ENCODE results near the gene PCBP2.
A peak's percentile ranks its signal among the peaks of the same experiment; 100 is the strongest.
"Not testable (repeated sequence)": the region's sequence is repeated elsewhere in the genome, so short reads cannot be mapped to it uniquely, and the experiment has no call there.

The PCBP2 gene

DNA sequence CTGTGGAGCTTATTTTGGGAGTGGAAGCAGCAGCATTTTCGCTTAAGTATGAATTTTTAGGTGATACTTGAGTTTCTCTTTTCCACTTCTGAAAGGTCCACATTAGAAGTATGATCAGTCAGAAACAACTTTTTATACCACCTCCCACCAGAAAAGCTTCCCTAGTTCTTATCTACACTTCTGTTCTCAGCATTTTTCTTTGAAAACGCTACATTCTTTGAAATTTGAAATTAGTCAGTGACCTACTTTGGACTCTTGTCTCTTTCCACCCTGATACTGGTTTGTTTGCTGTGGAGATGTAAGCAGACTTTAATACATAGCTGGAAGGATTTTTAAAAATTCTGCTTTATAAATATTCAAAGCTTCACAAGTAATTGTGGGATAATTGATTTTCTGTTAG, 22.2 kb downstream of the PCBP2 start:
- no peak for DNase-seq

DNA sequence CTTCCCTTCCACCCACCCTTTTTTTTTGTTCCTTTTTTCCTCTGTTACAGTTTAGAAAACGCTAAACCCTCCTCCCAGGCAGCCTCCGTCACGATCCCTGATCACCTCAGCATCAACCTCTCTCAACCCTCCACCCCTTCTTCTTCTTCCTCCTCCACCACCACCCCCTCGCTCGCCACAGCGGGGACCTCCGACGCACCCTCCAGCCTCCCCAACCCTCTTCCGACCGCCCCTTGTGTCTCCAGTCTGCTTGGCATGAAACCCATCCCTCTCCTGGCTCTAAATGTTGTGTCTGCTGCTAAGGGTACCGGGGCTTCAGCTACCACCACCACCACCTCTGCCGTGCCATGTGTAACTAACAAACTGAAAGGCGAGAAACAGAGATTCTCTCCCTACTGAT, 22.9 kb downstream of the PCBP2 start:
- DNase-seq = no peak

DNA sequence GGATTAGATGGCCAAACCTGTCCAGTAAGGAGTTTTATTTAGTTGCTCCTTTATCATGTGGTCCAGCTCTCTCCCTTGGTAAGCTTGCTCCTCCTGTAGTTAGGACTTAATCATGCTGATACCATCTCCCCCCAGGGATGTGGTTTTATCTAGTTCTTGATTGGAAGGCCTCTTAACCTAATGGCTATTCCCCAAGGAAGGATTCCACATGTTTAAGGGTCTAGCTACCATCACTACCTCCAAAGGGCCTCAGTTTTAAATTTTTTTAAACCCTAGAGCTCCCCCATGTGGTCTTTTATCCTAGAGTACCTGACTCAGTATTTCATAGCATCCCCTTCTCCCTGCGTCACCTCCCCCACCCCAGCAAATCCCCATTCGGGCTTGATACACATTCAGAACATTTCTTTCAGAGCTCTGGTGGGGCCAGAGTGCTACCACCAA, 24.9 kb downstream of the PCBP2 start:
- no peak for DNase-seq

DNA sequence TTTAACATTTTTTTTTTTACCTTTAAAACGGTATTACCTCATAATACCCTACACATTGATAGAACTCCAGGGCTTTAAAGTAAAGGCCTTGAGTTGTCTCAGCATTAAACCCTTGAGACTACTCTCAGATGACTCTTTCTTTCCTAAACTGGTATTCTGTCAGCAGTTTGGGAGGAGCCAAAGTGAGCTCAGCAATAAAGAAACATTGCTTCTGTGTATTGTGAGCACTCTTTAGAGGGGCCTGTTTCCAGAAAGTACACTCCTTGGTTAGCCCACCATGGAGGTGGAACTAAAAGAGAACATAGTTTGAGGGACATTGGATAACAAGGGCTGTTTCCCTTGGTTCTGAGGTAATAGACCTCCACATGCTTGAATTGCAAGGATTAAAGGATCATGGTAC, 27.0 kb downstream of the PCBP2 start:
- no peak for DNase-seq

DNA sequence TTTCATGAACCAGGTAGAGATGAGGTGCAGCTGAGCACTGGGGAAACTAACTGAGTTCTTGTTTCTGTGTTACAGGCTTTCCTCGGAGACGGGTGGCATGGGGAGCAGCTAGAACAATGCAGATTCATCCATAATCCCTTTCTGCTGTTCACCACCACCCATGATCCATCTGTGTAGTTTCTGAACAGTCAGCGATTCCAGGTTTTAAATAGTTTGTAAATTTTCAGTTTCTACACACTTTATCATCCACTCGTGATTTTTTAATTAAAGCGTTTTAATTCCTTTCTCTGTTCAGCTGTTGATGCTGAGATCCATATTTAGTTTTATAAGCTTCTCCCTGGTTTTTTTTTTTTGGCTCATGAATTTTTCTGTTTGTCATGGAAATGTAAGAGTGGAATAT, 27.4 kb downstream of the PCBP2 start:
- no peak for DNase-seq

DNA sequence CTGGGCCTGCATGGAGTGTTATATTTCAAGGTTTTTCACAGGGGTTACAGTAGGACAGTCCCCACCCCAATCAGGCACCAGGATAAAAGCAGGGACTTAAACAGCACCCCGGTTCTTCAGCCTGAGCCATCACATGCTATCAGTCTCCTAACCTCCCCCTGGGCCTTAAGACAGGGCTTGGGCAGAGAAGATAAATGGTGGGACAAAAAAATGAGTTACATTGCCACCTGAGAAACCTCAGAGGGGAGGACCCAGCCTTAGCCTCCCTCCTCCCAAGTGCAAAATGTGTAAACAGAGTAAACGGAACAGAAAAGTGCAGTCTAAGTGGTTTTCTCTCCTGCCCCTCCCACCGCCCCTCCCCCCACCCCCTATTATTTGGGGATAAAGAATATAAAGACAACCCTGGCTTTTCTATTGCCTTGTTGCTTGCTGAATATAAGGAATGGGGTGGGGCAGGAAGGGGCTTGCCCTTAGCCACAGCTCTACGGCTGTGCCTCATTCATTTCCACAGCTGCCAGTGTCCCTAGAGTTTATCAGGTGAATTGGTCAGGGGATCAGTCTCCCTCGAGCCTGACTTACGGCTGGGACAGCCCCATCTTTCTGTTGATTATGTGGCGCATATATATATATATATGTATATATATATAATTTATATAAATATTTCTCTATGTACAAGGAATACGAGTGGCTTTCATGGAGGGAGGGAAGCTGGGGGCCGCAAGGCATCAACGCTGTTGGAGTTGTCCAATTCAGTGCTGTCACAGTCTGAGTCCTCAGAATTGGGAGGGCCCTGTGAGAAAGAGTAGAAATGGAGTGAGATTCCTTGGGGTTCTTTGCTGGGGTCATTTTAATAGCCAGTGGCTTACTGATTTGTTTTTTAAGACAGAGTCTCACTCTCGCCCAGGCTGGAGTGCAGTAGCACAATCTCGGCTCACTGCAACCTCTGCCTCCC, 28.9 kb downstream of the PCBP2 start:
- DNase-seq = no peak

DNA sequence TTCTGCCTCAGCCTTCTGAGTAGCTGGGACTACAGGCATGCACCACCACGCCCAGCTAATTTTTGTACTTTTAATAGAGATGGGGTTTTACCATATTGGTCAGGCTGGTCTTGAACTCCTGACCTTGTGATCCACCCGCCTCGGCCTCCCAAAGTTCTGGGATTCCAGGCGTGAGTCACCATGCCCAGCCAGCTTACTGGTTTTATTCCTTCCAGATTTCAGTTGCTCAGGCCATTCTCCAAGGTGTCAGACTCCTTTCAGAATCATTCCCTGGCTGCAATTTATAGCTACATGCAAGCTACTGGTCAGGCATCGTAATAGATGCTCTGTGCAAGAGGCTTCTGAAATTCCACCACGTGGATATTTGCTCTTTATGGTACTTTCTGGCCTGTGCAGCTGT, 29.6 kb downstream of the PCBP2 start:
- not testable (repeated sequence) for DNase-seq

DNA sequence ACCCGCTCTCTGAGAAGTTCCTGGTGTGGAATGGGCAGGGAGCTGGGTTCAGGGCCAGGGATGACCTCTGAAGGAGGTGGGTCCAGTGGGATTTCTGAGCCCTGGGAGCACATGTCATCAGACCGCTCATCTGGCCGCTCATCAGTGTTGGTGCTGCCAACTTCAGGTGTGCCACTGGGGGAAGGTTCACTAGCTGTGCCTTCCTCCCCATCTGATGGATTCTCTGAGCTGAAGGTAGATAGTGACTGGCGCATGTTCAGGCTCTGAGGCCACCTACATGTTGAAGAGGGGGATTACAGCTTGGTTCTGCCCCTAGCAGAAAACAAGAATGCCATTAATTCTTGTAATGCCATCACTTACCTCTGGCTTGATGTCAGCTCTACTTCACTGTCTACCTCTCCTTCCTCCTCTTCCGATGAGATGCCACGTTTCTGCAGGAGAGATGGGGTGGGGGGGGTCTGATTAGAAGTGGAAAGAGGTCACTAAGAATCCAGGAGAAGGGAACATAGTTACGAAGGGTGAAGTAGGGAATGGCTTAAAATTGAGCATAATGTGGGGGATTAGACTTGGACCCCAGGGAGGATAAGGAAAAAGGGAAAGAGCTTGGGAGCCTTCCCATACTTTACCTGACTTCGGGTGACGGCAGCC, 30.2 kb downstream of the PCBP2 start:
- no peak for DNase-seq

DNA sequence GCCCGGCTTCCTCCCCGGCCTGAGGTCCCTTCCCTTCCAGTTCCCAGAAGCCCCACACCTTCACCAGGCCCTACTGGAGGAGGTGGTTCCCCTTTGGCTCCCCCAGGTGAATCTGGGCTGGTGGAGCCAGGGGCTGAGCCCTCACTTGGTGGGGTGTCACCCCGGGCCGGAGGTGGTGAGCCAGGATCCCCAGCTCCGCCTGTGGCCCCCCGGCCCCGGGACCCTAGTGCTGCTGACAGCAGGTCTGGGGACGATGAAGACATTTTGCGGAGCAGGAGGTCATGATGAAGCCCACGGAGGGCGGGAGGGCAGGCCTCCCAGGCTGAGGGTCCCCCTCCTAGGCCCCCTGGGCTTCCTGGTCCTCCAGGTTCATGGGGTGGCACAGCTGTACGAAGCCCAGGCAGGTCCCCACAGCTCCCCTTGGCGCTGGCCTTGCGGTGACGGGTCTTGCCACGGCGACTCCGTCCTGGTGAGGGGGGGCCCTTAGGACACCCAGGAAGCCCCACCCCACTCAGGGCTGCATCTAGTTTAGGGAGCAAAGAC, 30.8 kb downstream of the PCBP2 start:
- DNase-seq = no peak

DNA sequence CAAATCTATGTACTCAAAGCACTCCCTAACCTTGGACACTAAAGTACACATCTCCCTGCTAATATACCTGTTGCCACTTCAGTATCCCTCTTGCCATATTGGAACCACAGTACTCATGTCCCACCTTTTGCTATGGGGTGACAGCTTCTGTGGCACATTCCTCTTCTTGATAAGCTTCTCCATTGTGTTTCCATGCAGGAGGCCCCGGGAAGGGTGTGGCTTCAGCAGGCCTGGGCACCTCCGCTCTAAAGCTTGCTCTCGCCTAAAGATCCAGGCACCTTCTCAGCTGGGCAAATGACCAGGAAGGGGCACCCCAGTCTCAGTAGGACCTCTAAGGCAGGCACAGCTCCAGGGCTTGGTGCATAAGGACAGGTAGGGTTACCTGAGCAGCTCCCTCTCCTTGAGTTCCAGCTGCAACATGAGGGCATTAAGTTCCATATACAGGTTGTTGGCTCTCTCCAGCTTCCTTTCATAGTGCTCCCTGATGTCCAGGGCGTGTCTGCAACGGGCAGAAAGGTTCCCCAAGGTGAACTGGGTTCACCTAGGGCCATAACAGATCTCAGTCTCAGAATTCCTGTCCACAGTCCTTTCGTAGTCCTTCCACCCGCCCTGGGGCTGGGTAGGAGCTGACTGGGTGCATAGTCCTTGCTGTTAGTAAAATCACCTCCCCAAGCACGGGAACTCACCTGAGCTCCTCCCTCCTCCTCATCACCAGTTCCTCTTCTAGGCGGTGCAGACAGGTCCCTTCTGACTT, 31.5 kb downstream of the PCBP2 start:
- DNase-seq = no peak

DNA sequence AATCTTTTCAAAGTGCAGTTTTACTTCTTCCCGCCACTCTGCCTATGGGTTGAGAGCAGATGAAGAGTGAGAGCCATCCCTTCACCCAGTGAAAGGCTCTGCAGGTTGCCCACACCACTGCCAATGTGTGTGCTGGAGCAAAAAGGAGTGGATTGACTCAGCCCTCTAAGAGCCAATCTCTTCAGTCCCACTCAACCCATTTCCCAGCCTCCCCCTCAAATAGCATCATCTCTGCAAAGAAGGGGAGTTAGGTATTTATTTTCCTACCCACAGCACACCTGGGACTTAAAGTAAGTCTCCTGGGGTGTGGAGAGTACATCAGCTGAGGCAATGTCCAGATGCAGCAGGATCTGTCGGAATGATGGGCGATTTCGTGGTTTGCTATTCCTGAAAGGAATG, 32.1 kb downstream of the PCBP2 start:
- no peak for DNase-seq

DNA sequence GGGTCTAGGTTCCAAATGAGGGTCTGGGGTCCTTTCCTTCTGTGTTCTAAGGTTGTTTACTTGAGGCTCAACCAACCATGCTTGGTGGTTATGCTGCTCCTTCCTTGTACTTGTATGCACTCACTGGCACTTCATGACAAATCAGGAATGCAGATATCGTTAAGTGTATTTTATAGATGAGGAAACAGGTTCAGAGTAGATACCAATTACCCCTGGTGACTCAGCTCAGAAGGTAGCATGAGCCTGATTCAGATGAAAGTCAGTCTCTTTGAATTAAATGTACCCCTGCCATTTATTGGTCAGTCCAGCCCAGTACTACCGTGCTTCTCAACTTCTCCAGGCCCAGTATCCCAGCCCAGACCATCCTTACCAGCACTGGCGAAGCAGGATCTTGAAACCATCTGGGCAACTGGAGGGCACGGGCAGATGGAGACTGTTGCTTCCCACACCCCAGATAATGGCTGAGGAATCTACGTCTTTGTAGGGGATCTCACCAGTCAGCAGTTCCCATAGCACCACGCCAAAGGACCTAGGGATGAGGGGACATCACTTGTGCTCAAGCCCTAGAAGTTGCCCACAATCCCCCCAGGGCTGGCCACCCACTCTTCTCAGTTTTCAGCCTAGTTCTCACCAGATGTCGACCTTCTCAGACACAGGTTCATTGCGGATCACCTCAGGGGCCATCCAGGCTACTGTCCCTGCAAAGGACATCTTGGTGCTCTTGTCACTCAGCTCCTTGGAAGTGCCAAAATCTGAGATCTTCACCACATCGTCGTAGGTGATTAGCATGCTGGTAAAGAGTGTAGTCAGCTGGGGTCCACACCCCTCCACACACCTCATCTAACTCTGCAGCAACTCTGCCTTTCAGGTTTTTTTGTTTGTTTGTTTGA, 33.0 kb downstream of the PCBP2 start:
- DNase-seq = no peak

DNA sequence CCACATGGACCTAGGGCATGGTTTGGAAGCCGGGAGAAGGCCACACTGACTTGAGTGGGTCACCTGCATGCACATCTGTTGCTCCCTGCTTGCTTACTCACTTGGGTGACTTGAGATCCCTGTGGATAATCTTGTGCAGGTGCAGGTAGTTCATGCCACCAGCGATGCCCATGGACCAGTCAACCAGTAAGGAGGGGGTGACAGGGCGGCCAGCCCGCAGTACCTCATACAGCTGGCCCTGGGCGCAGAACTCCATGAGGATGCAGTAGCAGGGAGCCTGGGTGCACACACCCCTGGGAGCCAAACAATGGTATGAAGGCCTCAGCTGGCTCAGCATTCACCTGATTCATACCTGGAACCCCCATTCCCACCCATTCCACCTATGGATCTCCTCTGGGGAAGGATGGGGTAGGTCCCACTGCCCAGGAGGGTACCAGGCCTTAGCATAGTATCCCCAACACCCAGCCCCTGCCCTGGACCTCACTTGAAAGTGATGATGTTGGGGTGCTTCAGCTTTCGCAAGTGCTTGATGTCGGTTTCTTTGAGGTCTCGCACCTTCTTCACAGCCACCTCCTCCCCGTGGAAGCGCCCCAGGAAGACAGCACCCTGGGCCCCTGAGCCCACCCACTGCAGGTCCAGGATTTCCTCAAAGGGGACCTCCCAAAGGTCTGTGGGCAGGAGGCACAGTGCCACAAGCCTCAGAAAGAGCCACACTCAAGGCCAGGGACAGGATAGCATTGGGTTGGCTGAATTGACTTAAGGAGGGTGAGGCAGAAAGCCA, 34.2 kb downstream of the PCBP2 start:
- DNase-seq = no peak

DNA sequence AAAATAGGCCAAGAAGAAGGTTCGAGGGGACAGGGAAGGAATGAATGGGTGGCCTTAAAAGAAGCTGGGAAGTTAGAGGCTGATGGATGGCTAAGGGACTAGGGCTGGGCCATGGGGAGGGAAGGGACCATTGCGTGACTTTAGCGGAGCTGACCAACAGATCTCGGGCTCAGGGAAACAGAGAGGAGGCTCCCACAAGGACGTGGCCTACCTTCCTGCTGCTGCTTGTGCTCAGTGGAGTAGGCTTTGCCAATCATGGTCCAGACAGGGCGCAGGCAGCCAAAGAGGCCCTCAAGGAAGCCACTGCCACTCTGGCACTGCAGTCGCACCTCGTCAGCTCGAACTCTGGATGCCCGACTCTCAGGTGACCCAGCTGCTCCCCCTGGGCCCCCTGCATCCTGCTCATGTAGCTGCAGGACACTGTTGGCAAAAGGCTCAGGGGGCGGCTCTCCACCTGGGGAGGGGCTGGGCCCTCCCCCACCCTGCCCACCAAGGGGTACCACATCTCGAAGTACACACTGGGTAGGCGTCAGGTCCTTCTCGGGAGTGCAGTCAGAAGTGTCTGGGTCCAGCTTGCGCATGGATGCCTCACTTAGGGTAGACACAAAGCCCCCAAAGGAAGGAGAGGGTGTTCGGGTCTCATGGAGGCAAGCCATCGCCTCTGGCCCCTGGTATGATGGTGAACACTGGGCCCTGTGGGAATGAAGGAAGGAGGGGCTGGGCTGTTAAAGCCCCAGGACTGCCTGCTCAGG, 35.0 kb downstream of the PCBP2 start:
- no peak for DNase-seq

DNA sequence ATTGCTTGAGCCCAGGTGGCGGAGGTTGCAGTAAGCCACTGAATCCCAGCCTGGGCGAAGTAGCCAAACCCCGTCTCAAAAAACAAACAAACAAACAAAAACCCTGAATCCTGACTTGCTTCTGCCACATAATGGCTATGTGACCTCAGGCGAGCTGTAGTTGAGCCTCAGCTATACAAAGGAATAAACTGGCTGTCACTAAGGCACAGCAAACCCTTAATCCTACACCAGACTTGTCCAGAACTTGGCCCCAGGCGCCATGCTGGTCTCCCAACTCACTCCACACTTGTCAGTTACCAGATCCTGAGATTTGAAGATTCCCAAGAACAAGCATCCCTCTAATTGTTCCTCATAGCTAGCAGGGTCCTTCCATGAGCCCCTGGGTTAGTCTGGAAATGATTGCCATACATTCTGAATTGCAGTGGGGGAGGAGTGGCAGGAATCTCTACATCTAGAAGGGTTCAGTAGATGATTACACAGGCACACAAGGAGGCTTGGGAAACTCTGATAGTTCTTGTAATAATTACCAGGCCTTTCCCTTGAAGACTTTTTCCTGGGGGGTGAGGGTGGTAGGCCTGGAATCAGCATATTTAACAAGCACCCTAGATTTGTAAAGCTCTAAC, 37.5 kb downstream of the PCBP2 start:
- DNase-seq = no peak

DNA sequence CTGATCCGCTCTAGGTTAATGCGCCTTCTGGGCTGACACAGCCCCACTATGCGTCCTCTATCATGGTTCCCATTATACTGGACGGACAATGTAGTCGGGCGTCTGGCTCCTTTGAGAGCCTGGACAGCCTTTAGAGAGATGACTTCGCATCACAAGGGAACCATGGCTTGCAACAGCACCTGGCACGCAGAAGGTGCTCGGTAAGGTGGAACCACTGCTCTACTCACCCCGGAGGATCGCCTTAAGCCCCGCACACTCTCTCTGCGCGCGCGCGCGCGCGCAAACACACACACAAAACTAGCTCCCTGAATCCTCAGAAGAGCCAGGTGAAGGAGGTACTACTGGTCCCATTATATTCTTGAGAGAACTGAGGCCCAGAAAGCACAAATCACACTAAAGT, 40.3 kb downstream of the PCBP2 start:
- no peak for DNase-seq

DNA sequence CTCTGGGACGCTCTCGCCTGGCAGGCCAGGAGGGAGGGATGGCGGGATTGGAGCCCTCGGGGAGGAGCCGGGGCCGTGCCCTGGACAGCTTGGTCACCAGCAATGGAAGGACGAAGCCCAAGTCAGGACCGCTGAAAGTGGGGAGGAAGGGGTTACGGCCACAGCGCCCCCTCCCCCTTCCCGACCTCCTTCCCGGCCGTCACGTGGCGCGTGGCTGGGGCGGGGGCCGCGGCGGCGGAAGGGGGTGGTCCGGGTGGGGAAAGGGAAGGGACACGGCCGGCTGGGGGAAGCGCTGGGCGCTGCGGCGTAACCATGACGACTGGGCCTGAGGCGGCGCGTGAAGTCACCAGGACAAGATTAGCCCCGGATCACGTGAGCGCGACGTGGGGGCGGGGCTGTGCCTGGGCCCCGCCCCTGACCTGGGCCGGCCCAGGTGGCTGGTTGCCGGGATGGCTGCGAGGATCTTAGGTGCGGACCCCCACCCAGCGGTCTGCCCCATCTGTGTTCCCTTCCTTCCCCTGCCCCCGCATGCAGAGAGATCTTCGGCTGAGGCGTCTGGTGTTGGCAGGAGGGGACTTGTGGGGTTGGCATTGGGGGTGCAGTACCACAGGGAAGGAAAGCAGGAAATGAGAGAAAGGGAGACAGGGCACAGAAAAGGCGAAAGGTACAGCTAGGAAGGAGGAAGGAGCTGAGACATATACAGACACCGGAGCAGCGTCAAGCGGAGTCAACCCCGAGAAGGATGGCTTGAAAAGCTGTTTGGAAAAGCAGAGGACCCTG, 41.1 kb downstream of the PCBP2 start:
- DNase-seq = peak; percentile 88

DNA sequence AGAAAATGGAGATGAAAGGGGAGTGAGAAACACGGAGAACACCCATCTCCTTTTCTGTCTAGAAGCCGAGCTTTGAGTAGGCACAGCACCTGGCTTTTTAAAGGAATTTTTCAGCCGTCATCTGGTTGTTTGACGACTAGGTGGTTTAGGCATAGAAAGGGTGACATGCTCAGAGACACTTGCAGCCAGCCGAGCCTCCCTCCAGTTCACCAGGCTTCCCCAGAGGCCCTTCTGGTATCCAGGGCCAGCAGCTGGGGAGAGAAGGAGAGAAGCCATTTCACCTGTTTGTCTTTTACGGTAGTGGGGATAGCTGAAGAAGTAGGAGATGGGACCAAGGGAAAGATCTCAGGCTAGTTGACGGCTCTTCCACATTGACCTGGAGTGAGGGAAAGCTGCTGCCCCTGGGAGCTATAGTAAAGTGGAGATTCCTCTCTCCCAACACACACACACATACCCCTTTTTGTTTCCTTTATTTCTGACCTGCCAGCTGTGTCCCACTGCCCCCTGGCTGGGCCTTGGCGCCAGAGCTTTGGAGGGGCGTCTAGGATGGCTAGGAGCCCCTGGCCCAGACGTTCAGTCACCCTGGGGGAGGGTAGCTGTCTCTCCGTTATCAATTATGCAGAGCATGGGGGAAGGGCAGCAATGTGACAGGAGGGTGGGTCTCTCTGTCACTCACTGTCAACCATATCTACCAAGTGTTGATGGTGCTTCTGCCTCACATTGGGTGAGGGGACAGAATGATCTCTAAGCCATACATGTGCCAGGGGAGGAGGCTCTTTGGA, 41.9 kb downstream of the PCBP2 start:
- no peak for DNase-seq

All from CD4-positive, alpha-beta T cell treated with Interleukin-17A for 4 hours (primary cell).